GM19099 (cell line): ENCODE measurements around the gene CREB5.

Experiments
- POLR2A ChIP-seq: IDR thresholded peaks from 3 replicates; pipeline ENCODE4 v1.6.1; 2011; ENCODE audit warnings: low read depth; ENCODE audit not compliant: insufficient read length; ENCODE audit errors: extremely low read depth

CREB5 gene

GRCh38 chr7:28645866-28646265, 233.5 kb downstream of the CREB5 start:
- TF ChIP-seq POLR2A = no peak

GRCh38 chr7:28646376-28647075, 234.2 kb downstream of the CREB5 start:
- no peak for TF ChIP-seq POLR2A

GRCh38 chr7:28647076-28647421, 234.7 kb downstream of the CREB5 start:
- TF ChIP-seq POLR2A = no peak

GRCh38 chr7:28649189-28649588, 236.9 kb downstream of the CREB5 start:
- no peak for TF ChIP-seq POLR2A

GRCh38 chr7:28649811-28650210, 237.5 kb downstream of the CREB5 start:
- no peak for TF ChIP-seq POLR2A

GRCh38 chr7:28654110-28654509, 241.8 kb downstream of the CREB5 start:
- no peak for TF ChIP-seq POLR2A

- TF ChIP-seq POLR2A = no peak
Measured at GRCh38 chr7:28656529-28656928, 244.2 kb downstream of the CREB5 start.

- TF ChIP-seq POLR2A = no peak
Measured at GRCh38 chr7:28658381-28658780, 246.1 kb downstream of the CREB5 start.

GRCh38 chr7:28660132-28660531, 247.8 kb downstream of the CREB5 start:
- TF ChIP-seq POLR2A = no peak

- no peak for TF ChIP-seq POLR2A
Measured at GRCh38 chr7:28661826-28662595, 249.7 kb downstream of the CREB5 start.

GRCh38 chr7:28666154-28666553, 253.8 kb downstream of the CREB5 start:
- no peak for TF ChIP-seq POLR2A

- TF ChIP-seq POLR2A = no peak
Measured at GRCh38 chr7:28668085-28668484, 255.8 kb downstream of the CREB5 start.

- no peak for TF ChIP-seq POLR2A
Measured at GRCh38 chr7:28669330-28669729, 257.0 kb downstream of the CREB5 start.

GRCh38 chr7:28671526-28671925, 259.2 kb downstream of the CREB5 start:
- no peak for TF ChIP-seq POLR2A

GRCh38 chr7:28672397-28672797, 260.1 kb downstream of the CREB5 start:
- TF ChIP-seq POLR2A = no peak

- TF ChIP-seq POLR2A = no peak
Measured at GRCh38 chr7:28674359-28674782, 262.1 kb downstream of the CREB5 start.

- TF ChIP-seq POLR2A = no peak
Measured at GRCh38 chr7:28675429-28675828, 263.1 kb downstream of the CREB5 start.

- TF ChIP-seq POLR2A = no peak
Measured at GRCh38 chr7:28677668-28678067, 265.4 kb downstream of the CREB5 start.
